HG02759 (cell line): ENCODE measurements around the gene DOCK1.
"Not testable (repeated sequence)": the region's sequence is repeated elsewhere in the genome, so short reads cannot be mapped to it uniquely, and the experiment has no call there.

Experiments used
- ATAC-seq: cut with Tn5 transposase; IDR thresholded peaks from one replicate; pipeline ENCODE4 v1.9.1; 2021; ENCODE audit warnings: mild to moderate bottlenecking, moderate library complexity; ENCODE audit not compliant: unreplicated experiment

Gene DOCK1

DNA sequence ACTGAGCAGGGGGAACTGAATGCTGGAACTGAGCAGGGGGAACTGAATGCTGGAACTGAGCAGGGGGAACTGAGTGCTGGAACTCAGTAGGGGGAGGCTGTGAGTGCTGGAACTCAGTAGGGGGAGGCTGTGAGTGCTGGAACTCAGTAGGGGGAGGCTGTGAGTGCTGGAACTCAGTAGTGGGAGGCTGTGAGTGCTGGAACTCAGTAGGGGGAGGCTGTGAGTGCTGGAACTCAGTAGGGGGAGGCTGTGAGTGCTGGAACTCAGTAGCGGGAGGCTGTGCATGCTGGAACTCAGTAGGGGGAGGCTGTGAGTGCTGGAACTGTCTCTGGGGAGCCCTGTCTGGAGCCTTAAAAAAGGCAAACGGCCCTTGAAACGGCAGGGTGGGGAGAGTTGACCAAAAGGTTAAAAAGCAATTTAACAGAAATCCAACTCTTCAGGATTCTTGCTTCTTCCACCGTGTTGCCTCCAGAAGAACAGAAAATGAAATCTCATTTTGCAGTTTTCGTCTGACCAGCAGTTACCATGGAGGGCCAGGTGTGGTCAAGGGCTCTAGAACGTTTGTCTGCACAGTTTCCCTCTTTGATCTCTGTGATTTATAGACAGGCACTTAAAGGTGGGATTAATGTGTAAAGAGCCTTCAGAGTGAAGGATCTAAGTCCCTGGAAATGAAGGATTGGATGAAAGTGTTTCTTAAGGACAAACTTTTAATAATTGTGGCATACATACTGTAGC, 19.1 kb downstream of the DOCK1 start:
- ATAC-seq, result no peak

DNA sequence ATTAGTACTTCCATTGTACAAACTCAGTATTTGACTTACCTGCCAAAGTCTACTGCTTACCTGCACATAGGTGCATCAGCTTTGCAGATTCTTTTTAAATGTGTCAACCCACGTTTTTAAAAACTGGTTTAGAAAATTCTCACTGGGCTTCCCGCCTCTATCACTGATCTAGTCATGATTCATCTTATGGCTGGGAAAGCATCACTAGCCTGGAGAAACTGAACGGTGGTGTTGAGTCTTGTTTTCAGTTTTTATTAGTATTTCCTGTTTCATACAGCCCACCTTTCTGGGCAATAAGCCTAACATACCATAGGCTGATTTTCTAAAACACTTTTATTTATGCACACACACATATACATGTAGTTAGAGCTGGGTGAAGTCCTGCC, 19.7 kb downstream of the DOCK1 start:
- ATAC-seq, result no peak

DNA sequence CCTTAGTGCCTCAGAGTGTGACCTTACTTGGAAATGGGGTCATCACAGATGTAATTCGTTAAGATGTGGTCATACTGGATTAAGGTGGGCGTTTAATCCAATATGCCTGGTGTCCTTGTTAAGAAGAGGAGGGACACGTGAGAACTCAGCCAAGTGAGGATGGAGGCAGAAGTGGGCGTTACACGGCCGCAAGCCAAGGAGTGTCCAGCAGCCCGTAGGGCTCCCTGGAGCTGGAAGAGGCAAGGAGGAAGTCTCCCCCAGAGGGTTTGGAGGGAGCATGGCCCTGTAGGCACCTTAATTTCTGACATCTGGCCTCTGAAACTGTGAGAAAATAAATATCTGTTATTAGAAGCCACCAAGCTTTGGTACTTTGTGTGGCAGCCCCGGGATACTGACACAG, 21.3 kb downstream of the DOCK1 start:
- no peak for ATAC-seq

DNA sequence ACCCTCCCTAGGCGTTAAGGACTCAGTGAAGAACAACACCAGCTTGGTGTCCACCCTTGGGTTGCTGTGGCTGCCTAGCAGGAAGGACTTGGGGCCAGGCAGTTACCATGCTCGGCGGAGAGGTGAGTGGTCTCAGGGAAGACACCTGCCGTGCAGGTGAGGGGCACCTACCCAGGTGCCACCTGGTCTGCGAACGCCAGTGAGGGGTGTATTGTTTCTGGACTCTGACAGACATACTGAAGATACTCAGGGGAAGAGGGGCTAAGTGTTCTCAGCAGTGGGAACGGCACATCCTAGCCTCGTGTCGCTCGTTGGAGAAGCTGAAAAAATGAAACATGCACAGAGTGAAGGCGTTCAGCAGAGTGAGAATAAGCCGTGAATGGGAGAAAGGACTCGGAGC, 22.6 kb downstream of the DOCK1 start:
- ATAC-seq, result no peak

DNA sequence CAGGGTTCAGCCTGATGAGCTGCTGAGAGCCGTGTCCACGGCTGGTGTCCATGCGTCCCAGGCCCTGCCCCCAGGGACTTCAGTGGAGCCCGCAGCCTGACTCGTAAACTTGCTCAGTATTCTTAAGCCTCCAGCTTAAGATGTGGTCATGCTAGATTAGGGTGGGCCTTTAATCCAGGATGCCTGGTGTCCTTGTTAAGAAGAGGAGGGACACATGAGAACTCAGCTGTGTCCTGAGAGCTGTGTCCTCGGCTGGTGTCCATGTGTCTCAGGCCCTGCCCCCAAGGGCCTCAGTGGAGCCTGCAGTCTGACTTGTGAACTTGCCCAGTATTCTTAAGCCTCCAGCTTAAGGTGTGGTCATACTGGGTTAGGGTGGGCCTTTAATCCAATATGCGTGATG, 23.0 kb downstream of the DOCK1 start:
- no peak for ATAC-seq

DNA sequence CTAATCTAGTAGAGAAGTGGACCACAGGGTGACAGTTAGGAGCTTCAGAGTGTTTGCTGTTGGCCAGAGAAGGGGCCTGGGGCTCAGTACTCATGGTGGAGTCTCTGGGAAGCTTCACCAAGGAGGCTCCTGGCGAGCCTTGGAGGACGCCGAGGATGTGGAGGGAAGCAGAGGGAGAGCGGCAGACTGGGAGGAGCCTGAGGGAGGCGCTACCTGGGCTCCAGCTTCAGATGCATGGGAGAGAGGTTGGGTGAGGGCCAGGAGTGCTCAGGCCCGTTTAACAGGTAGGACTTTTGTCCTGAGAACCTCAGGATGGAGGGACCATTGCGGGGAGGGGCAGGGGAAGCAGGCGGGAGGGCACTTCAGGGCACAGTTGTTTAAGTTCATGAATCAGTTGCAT, 24.2 kb downstream of the DOCK1 start:
- ATAC-seq, result no peak

DNA sequence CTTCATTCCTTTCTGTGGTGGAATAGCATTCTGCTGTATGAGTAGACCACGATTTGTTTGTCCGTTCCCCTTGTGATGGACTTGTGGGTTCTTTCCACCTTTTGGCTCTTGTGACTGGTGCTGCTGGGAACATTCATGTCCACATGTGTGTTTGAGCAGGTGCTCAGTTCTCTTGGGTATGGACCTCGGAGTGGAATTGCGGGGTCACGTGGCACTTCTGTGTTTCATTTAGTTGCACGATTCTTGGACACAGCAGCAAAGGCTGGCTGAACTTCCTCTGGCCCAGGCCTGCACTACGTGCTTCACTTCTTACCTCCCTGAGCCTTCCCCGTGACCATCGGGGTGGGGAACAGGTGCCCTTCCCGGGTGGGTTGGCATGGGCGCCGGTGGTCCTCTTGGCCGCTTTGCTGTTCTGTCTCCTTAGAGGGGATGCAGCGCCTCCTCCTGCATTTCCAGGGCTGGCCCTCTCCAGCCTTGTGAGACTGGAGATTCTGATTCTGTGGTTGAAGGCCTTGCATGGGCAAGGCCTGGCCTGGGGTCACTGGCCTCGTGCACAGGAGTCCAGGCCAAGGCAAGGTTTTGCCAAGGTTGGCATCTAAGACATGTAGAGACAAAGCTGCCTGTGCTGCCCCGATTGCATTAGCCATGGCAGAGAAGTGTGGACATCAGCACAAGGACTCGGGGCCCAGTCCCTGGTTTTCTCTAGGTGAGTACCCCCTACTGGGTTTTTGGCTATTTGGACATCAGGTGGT, 25.1 kb downstream of the DOCK1 start:
- ATAC-seq, result no peak

DNA sequence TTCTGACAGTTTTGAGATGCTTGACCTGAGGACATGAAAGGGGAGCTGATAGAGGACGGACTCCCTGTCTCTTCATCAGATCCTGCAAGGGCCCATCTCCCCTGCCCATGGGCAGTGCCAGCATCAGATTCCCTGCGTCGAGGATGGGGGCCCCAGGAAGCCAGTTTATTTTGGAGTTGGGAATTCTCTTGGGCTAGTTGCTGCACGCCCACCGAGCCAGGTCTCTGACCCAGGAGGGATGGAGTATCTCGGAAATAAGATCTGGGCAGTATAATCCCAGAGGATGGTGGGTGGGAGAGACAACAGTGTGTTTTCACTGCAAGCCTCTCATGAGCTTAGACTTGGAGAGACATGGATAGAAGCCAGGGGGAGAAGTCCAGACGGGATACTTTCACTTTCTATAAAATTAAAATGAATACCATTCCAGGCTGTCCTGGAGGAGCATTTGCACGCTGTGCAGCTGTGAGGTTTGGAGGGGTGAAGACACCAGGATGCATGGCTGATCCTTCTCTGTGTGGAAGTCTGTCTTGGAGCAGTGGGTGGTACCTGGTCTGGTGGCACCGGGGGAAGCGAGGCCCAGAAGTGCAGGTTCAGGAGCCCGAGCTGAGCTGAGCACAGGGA, 25.8 kb downstream of the DOCK1 start:
- ATAC-seq, result no peak

DNA sequence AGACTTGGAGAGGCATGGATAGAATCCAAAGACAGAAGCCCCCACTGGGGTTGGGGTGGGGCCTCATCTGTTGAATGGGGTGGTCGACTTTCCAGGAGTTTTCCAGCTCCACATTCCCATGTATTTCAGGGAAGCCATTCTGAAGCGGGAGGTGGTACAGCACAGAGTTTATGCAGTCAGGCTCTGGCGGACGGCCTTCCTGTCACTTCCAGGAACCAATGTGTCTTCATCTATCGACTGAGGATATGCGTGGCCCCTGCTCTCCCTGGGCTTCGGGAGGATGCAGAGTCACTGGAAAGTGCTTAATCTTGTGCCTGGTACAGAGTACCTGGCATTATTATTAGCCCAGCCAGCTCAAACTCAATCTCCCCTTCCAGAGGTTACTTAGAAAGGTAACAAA, 26.3 kb downstream of the DOCK1 start:
- ATAC-seq, result no peak

DNA sequence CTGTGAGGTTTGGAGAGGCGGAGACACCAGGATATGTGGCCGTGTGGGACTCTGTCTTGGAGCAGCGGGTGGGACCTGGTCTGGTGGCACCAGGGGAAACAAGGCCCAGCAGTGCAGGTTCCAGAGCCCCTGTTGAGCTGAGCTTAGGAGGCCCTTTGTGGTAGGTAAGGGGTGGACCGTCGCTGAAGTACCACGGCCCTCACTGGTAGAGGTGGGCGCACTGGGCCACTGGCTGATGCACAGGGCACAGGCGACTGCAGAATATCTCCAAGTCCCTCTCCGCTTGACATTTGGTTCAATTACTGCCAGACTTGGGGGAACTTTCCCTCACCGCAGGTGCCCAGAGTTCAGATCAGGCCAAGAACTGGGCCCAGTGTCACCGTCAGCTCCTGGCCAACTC, 27.3 kb downstream of the DOCK1 start:
- no peak for ATAC-seq

DNA sequence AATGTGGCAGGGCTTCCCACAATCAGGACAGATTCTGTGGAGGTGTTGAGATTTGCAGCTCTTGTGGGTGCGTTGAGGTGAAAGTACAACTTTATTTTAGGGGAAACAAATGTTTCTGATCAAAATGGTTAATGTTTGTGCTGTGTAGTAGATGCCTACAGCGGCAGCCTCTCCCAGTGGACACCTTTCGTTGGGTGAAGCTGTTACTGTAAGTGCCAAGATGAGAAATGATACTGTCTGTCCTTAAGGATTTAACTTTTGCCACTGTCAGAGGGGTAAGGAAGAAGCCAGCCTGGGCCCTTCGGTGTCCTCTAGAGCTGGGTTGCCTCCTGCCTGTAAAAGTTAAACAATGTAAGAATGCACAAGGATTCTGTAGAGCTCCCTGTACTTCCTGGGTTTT, 27.9 kb downstream of the DOCK1 start:
- ATAC-seq, result no peak

DNA sequence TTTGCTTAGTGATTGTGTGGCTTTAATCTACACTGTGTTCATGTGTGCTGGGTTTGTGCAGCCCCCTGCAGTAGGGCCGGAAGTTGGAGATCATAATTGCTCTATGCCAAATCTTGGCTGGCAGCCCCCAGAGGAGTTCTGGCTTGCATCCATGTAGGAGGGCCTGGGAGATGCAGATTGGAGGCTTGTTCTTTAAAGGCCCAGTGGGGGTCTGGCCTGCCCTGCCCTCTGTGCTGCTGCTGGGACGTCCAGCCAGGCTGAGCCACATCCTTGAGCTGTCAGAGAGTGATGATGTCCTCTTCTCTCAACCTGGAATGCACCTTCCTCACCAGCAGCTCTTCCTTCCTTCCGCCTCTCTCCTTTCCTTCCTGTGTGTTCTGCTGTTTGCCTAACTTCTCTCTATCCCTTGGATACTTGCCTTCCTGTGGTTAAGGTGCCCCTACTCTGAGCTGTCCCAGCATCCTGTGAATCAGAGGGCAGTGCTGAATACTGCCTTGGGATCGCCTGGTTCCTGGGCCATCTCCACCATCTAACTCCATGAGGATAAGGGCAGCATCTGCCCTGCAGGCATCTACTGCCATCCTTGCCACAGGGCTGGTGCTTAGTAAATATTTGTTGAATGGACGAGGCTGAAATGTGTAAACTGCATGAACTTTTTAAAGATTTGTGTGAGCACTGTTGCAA, 30.2 kb downstream of the DOCK1 start:
- ATAC-seq, result no peak

DNA sequence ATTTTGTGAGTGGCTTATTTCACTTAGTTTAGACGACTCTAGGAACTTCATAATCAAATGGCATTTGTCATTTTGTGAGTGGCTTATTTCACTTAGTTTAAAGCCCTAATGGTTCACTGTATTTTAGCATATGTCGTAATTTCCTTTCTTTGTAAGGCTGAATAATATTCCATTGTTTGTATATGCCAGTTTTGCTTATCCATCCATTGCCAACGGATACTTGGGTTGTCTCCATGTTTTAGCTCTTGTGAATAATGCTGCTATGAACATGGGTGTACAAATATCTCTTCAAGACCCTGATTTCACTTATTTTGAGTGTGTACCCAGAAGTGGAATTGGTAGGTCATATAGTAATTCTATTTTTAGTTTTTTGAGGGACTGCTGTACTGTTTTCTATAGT, 31.8 kb downstream of the DOCK1 start:
- no peak for ATAC-seq

DNA sequence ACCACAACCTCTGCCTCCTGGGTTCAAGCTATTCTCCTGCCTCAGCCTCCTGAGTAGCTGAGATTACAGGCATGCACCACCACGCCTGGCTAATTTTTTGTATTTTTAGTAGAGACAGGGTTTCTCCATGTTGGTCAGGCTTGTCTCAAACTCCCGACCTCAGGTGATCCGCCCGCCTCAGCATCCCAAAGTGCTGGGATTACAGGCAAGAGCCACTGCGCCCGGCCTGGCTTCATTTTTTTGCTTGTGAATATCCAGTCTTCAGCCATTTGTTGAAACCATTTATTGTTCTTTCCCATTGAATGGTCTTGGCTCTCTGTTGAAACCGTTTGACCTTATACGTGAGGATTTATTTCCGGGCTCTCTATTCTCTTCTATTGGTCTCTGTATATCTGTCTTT, 32.9 kb downstream of the DOCK1 start:
- ATAC-seq, result not testable (repeated sequence)

DNA sequence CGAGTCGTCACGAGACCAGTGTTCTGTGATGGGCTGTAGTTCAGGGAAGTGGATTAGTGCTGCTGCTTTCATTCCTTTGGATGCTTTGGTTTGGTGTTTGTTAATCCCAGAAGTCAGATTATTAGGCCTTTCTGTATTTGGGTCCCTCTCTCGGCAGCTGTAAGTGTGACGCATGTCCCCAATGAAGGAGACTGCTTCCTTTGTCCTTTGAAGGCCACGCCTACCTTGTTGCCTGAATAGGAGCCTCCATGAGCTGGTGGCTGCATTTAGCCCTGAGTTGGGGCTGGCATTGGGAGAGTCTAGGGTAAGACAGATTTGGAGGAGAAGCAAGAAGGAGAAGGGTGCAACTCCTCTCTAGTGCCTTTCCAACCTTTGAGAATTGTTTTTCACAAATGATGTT, 34.5 kb downstream of the DOCK1 start:
- no peak for ATAC-seq

DNA sequence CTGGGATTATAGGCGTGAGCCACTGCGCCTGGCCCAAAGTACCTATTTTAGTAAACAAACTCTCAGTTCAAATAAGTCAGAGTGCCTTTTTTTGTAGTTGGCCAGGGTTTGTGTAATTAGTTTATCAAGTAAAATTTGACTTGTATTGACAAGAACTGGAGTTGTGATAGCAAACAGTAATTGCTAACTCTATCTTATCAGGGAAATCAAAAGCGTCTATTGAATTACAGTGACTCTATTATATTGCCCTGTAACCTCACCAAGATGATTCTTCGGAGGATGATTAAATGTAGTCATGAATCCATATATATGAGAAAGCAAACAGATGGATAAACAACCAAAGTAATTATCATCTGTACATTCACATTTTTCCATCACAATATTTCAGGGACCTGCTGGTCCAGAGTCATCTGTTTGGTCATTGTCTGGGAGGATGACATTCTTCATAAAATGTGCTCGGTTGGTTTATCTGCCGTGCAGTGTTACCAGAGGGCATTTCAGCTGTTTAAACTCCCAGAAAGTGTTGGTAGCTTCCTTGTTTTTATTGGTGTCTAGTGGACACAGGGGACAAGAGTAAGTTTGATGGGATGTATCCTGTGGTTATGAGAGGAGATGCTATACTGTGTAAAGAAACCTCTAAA, 35.6 kb downstream of the DOCK1 start:
- ATAC-seq, result no peak

DNA sequence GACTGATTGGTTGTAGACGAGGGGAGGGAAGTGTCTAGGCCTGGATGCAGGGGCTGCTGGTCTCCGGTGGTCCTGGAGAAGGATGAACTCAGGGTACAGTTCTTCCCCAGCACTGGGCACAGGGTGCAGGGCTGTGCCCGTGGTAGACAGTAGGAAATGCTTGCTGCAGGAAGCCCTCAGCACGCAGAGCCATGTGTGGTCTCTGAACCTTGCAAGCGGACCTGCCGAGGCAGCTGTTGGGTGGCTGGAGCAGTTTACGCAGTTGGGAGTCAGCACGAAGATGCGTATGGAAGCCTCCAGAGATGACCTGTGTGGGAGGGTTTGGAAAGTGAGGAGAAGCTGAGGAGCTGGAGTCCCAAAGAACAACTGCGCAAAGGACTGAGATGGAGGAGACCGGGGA, 39.0 kb downstream of the DOCK1 start:
- no peak for ATAC-seq

DNA sequence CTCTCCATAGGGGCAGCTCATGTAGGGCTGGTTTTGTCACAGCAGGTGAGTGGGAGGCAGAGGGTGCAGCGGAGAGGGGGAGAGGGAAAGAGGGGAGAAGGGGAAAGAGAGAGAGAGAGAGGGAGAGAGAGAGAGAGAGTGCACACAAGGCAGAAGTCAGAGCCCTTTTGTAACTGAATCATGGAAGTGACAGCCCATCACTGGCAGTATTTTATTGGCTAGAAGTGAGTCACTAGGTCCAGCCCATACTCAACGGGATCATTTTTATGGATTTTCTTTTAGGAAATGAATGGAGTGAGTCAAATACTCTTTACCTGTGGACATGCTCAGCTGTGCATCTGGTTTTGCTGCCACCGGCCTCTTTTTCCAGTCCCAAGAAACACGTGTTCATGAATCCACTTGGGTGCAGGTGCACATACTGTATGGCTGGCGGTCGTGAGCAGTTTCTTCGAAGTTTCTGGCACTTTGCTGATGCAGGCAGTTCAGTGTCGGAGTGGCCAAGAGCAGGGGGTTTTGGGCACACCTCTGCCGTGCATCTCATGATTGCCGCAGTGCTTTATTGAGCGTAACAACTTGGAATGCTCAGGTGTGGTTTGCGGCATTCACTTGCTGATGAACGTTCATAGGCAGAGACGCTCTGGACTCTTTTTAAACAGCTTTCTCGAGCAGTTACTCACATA, 40.3 kb downstream of the DOCK1 start:
- no peak for ATAC-seq

DNA sequence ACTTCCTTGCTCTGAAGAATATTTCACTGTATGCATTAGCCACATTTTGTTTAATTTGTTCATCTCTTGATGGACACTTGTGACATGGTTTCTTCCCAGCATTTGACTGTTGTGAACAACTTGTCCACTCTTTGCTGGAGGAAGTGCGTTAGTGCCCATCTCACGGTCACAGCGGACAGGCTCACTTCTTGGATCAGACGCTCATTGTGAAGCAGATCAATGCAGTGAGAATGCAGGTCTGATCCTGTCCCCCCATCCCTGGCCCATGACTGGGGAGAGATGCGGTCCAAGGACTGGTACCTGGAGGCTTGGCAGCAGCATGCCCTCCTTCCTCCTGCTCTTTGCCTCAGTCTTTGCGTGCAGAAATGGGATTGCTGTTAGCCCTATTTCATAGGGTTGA, 41.5 kb downstream of the DOCK1 start:
- ATAC-seq, result no peak

DNA sequence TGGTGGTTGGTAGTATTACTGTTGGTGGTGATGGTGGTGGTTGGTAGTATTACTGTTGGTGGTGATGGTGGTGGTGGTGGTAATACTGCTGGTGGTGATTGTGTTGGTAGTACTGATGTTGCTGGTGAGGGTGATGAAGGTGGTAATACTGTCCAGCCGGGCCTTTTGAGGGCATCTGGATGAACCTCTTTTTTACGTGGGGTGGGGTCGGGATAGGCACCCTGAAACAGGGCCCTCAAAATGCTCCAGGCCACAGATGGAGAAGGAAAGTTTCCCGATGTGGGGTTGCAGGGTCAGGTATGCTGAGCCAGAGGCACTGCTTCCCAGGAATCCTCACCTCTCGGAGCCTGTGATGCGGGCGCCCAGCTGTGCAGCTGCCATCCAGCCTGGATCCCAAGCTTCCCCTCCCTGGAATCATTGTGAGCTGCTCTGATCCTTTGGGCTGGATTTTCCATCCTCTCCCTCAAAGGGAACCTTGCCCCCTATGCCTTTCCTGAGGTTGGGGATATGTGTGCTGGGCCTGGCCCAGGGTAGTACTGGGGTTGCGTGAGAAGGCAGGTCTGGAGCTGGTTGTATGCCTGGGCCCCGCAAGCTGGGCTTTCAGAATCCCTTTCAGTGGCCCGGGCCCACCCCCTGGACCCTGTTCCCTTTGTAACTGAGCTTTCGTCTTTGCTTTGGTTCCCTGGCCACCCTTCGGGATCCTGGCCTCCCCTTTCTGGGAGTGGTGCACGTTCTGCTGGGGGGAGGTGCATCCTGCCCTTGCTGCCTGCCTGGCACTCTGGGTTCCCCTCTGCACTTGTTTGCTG, 43.3 kb downstream of the DOCK1 start:
- no peak for ATAC-seq
